HepG2 (cell line): ENCODE results near the gene KRTAP5-6. TPM values are rescaled to one million over a fixed set of nuclear protein-coding genes. Genes with fewer than 3 reads are reported as not detected.

ENCODE experiments used
- AHDC1 ChIP-seq: sonication (generic); formaldehyde crosslinking; IDR thresholded peaks from 2 replicates; pipeline ENCODE4 v1.5.1; 2020; ENCODE audit warnings: mild to moderate bottlenecking, missing genetic modification reagents, borderline replicate concordance
- ATAD3A ChIP-seq: sonication (generic); formaldehyde crosslinking; IDR thresholded peaks from 2 replicates; pipeline ENCODE4 v1.4.0; 2020; ENCODE audit warnings: missing genetic modification reagents
- ATF2 ChIP-seq: sonication (generic); formaldehyde crosslinking; IDR thresholded peaks from 2 replicates; pipeline ENCODE4 v1.4.0; 2020; ENCODE audit warnings: missing genetic modification reagents
- FIP1L1 ChIP-seq: fragments of 200-400 bp; formaldehyde crosslinking; IDR thresholded peaks from 2 replicates; pipeline ENCODE4 v1.6.1; 2018; ENCODE audit warnings: low read depth, mild to moderate bottlenecking, low read length, moderate library complexity, borderline replicate concordance; ENCODE audit not compliant: insufficient read depth
- FOXP4 ChIP-seq: sonication (generic); formaldehyde crosslinking; IDR thresholded peaks from 2 replicates; pipeline ENCODE4 v1.4.0; 2020; ENCODE audit warnings: missing genetic modification reagents
- KLF9 ChIP-seq: IDR thresholded peaks from 2 replicates; pipeline ENCODE4 v1.6.1; 2016; ENCODE audit warnings: low read depth
- MAX ChIP-seq: IDR thresholded peaks from 2 replicates; pipeline ENCODE4 v1.6.1; 2012; ENCODE audit warnings: inconsistent platforms
- NFIC ChIP-seq: IDR thresholded peaks from 2 replicates; pipeline ENCODE4 v1.6.1; 2012; ENCODE audit warnings: mild to moderate bottlenecking, low read length, inconsistent platforms
- POLR2A ChIP-seq, 2 experiments: IDR thresholded peaks; 2 replicates each; pipeline ENCODE4 v1.6.1; 2011; ENCODE audit warnings: low read depth in 2 of 2, low read length in 2 of 2, mild to moderate bottlenecking in 1 of 2, moderate library complexity in 1 of 2; ENCODE audit not compliant: insufficient read depth in 1 of 2
- RNF219 ChIP-seq: sonication (generic); formaldehyde crosslinking; IDR thresholded peaks from 2 replicates; pipeline ENCODE4 v1.5.0; 2020; ENCODE audit warnings: mild to moderate bottlenecking, missing genetic modification reagents
- SKI ChIP-seq: fragments of 450-650 bp; IDR thresholded peaks from one replicate; pipeline ENCODE4 v1.6.1; 2018; ENCODE audit warnings: mild to moderate bottlenecking; ENCODE audit not compliant: partially characterized antibody
- SMAD9 ChIP-seq: sonication (generic); formaldehyde crosslinking; IDR thresholded peaks from 2 replicates; pipeline ENCODE4 v1.5.1; 2020; ENCODE audit warnings: mild to moderate bottlenecking, missing genetic modification reagents
- SOX5 ChIP-seq: IDR thresholded peaks from 2 replicates; pipeline ENCODE4 v1.6.1; 2016; ENCODE audit warnings: borderline replicate concordance
- TBX2 ChIP-seq: sonication (generic); formaldehyde crosslinking; IDR thresholded peaks from 2 replicates; pipeline ENCODE4 v1.5.0; 2020; ENCODE audit warnings: missing genetic modification reagents, mild to moderate bottlenecking, borderline replicate concordance
- YEATS2 ChIP-seq: sonication (generic); formaldehyde crosslinking; IDR thresholded peaks from 2 replicates; pipeline ENCODE4 v1.4.0; 2020; ENCODE audit warnings: missing genetic modification reagents, borderline replicate concordance
- ZBTB38 ChIP-seq: sonication (generic); formaldehyde crosslinking; IDR thresholded peaks from 2 replicates; pipeline ENCODE4 v1.5.1; 2020; ENCODE audit warnings: mild to moderate bottlenecking, missing genetic modification reagents
- ZFY ChIP-seq: sonication (generic); formaldehyde crosslinking; IDR thresholded peaks from 2 replicates; pipeline ENCODE4 v1.4.0; 2020; ENCODE audit warnings: missing genetic modification reagents
- ZNF350 ChIP-seq: sonication (generic); formaldehyde crosslinking; IDR thresholded peaks from 2 replicates; pipeline ENCODE4 v1.4.0; 2020; ENCODE audit warnings: mild to moderate bottlenecking, low read depth, missing genetic modification reagents, borderline replicate concordance
- polyA plus RNA-seq, 8 experiments: library from polyadenylated mRNA; depleted of rRNA in 3 of 8; stranded (reverse) in 7 of 8; unstranded in 1 of 8; fragments of >200 nt; fragmentation: Illumina TruSeq in 4 of 8; extraction: Trizol in 4 of 8; gene quantifications; 2 replicates each; pipeline versions ENCODE4 v1.2.1 to v1.2.3, GENCODE V29; 2011 to 2016; ENCODE audit warnings: low read depth in 4 of 8, missing spikeins in 1 of 8, mixed read lengths in 1 of 8; ENCODE audit not compliant: insufficient read depth in 1 of 8
- total RNA-seq, 5 experiments: library from RNA; depleted of rRNA; stranded (reverse); fragments of >200 nt; fragmentation: Illumina TruSeq; extraction: Trizol; gene quantifications; 2 replicates each; pipeline ENCODE4 v1.2.3, GENCODE V29; 2016; ENCODE audit warnings: low read depth in 1 of 5

KRTAP5-6 gene
- total and polyA plus RNA-seq, 2 of the 13 experiments (the other 11 are each of a cell fraction or from before 2014, with no cell fraction given) = not detected

GRCh38 chr11:1682225-1682905, 14.6 kb upstream of the KRTAP5-6 start (continued):
- TF ChIP-seq AHDC1 (CRISPR knock-in tag) (peak; percentile 88), ATF2 (CRISPR knock-in tag) (peak; percentile 18; the same call in 1 of the 2 replicates), SMAD9 (CRISPR knock-in tag) (peak; percentile 30; the same call in 1 of the 2 replicates), FIP1L1 (no peak), YEATS2 (CRISPR knock-in tag) (peak; percentile 36; the same call in 1 of the 2 replicates), FOXP4 (peak; percentile 84), SKI (no peak), POLR2A (IDR thresholded peaks at IDR 0.05; ENCODE audit: insufficient read depth in 1 of 2, low read depth in 2 of 2, low read length in 2 of 2) (peak in 1 of 2 experiments; percentile 58; a peak in 2 of 4 replicates), ZNF350 (0 out of 2 replicates have a peak, but pooled peaks have one; percentile 27), TBX2 (CRISPR knock-in tag) (peak; percentile 94), SOX5 (peak; percentile 73; the same call in 1 of the 2 replicates), ATAD3A (no peak), RNF219 (peak; percentile 81; the same call in 1 of the 2 replicates), MAX (peak; percentile 42), NFIC (peak; percentile 96), KLF9 (CRISPR knock-in tag) (no peak), ZBTB38 (peak; percentile 92), ZFY (CRISPR knock-in tag) (peak; percentile 12; the same call in 1 of the 2 replicates)
